GM18505 (cell line): ENCODE data around the gene CD19.

ENCODE experiments used
- ATAC-seq: cut with Tn5 transposase; IDR thresholded peaks from one replicate; pipeline ENCODE4 v1.9.1; 2021; ENCODE audit not compliant: unreplicated experiment
- POLR2A ChIP-seq: IDR thresholded peaks from 4 replicates; pipeline ENCODE4 v1.6.1; 2011; ENCODE audit warnings: borderline replicate concordance; ENCODE audit not compliant: insufficient read depth, insufficient read length; ENCODE audit errors: extremely low read depth

The CD19 gene

DNA sequence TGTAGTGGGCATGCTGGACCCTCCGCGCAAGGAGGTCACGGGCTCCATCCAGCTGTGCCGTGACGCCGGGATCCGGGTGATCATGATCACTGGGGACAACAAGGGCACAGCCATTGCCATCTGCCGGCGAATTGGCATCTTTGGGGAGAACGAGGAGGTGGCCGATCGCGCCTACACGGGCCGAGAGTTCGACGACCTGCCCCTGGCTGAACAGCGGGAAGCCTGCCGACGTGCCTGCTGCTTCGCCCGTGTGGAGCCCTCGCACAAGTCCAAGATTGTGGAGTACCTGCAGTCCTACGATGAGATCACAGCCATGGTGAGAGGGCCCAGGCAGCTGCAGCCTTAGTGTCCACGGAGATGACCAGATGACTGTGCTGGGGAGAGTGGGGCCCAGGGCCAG, 31.2 kb upstream of the CD19 start:
- no peak for TF ChIP-seq POLR2A
- no peak for ATAC-seq

DNA sequence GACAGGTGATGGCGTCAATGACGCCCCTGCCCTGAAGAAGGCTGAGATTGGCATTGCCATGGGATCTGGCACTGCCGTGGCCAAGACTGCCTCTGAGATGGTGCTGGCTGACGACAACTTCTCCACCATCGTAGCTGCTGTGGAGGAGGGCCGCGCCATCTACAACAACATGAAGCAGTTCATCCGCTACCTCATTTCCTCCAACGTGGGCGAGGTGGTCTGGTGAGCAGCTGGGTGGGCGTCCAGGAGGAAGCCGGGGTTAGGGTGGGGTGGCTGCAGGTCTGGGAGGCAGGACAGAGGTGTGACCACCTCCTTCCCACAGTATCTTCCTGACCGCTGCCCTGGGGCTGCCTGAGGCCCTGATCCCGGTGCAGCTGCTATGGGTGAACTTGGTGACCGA, 29.9 kb upstream of the CD19 start:
- TF ChIP-seq POLR2A, result no peak
- no peak for ATAC-seq

DNA sequence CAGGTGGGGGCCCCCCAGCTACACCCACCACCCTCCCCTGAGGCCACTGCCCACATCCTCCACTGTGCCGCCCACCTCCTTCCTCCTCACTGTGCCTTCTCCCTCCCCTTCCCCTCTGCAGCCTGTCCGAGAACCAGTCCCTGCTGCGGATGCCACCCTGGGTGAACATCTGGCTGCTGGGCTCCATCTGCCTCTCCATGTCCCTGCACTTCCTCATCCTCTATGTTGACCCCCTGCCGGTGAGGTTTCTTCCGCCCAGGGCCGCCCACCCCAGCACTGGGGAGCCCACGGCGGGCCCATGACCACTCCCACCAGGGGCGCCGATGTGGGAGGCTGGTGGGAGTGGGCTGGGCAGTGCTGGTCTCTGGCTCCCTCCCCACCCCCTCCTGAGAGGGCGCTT, 28.9 kb upstream of the CD19 start:
- no peak for ATAC-seq
- peak; percentile 35 for TF ChIP-seq POLR2A

DNA sequence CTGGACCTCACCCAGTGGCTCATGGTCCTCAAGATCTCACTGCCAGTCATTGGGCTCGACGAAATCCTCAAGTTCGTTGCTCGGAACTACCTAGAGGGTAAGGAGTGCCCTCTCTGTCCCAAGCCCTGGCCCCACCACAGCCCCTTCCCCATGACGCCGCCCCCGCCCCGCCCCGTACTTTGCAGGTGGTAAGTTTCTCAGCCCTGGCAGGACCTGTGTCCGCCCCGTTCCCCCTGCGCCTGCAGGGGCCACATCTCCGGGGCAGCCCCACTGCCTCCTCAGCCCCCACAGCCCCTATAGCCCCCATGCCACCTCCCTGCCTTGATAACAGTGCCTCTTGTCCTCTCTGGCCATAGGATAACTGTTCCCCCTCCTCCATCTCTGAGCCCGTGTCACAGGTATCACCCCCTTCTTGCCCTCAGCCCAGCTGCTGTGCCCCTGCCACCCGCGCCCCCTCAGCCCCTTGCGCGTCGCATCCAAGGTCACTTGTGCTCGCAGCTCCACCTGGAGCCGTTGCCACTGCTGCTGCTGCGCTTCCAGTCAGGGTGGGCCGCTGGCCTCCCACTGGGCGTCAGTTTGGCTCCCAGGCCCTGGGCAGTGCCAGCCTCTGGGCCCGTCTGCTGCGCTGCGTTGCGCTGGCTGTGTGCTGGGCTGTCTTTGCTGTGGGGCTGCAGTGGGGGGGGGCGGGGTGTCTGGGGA, 28.3 kb upstream of the CD19 start:
- TF ChIP-seq POLR2A, result no peak
- no peak for ATAC-seq

DNA sequence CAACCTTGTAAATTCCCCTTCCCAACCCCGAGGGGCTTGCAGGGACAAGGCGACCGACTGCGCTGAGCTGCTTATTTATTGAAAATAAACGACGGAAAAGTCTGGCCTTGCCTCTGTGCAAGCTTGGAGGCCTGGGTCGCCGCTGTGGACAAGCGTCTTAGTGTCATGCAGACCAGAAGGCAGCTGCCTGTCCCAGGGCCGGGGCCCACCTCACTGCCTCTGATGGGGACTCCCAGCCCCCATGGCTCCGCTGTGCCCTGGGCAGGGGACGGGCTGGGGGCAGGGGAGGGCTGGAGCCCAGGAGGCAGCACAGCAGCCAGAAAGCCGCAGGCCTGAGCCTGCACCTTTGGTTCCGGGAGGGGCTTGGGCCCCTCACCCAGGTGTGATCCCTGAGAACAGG, 27.4 kb upstream of the CD19 start:
- ATAC-seq, result no peak
- no peak for TF ChIP-seq POLR2A

DNA sequence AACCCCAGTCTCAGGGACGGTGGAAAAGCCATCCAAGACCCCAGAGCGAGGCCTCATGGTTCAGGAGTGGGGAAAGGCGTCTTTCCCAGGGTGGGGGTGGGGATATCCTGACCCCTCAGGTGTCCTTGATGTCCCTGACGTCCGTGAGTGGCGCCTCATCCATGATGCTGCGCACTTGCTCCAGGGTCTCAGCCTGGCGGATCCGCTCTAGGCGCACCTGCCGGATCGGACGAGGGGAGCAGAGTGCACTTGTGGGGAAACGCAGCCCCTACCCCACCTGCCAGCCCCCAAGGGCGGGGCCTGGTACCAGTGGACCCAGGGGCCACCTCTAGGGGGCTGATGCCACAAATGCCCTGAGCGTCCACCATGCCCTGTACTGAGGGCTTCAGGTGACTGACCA, 26.9 kb upstream of the CD19 start:
- ATAC-seq, result no peak
- no peak for TF ChIP-seq POLR2A

DNA sequence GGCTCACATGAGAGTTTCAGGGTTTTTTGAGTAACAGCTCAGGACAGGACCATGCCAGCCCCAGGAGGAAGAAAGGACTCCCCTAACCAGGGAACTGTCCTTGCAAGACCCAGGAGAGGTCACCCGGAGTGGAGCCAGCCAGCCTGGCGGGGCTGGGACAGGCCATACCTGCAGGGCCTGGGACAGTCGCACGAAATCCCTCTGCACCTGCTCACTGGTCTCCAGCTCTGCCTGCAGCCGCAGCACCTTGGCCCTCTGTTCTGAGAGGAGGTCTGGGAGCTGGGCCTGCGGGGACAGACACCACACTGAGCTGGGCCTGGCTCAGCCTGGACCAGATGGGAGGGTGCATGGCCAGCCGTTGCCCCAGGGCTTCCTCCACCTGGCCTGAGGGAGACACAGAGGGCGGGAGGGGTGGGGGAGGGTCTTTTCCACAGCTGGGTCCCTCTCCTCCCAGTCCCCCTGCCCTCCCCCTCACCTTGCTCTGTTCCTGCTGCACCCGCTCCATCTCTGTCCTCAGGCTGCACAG, 26.5 kb upstream of the CD19 start:
- no peak for TF ChIP-seq POLR2A
- no peak for ATAC-seq

DNA sequence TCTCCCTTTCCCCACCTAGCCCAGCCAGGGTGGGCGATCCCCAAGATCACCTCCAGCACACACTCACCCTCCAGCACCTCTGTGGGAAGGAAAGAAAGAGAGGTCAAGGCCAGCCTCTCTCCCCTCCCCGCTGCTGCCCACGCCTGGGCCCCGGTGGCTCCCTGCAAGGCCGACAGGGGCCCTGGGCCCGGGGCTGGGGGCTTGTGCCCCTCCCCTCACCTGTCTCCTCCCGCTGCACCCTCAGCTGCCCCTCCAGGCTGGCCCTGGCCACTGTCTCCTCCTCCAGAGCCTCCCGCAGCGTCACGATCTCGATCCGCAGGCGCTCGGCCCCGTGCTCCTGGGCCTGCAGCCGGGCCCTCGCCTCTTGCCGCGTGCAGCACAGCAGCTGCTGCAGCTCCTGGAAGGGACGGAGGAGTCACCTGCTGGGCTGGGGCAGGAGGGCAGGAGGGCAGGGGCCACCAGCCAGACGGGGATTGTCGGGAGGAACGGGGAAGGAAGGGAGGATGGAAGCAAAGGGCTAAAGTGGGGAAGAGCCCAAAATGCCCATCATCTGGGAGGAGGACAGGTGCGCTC, 25.9 kb upstream of the CD19 start:
- ATAC-seq, result no peak
- no peak for TF ChIP-seq POLR2A

DNA sequence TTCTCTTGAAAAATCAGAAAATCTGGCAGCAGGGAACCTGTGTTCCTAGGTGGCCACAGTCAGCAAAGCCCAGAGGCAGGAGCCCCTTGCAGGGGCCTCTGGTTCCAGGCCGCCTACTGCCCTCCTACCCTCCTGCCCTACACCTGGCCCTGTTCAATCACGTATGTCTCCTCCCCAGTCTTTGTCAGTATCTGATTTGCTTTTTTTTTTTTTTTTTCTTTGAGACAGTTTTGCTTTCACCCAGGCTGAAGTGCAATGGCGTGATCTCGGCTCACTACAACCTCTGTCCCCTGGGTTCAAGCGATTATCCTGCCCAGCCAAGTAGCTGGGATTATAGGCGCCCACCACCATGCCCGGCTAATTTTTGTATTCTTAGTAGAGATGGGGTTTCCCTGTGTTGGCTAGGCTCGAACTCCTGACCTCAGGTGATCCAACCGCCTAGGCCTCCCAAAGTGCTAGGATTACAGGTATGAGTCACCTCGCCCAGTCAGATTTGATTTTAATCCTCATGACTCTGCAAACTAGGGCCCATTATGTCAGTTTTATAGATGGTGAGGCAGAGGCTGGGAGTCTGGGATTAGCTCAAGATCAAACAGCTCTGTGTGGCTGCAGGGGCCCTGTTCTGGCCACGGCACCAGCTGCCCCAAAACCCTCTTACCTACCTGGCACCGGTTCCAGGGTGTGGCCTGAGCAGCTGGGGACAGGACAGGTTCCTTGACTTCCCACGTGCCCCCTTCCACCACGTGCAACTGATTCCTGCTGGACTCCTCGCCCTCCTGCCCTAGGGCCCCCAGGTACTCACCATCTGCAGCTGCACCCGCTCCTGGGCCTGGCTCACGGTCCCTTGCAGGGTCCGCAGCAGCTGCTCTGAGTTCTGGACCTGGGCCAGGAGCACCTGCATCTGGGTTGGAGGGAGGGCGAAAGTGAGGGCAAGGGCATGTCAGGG, 21.4 kb upstream of the CD19 start:
- no peak for ATAC-seq
- TF ChIP-seq POLR2A, result no peak

DNA sequence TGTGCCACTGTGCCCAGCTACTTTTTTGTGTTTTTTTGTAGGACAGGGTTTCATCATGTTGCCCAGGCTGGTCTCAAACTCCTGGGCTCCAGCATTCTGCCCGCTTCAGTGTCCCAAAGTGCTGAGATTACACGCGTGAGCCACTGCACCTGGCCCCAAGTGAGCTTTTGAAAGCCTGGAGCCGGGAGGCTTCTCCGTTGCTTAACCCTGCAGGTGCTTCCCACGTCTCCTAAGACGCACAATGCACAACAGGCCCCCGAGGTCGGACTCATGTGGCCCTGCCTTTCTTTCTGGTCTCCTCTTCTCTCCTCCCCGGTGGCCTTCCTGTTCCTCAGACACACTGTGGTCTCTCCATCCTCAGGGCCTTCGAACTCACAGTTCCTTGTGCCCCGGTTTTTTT, 19.2 kb upstream of the CD19 start:
- TF ChIP-seq POLR2A, result no peak
- no peak for ATAC-seq

DNA sequence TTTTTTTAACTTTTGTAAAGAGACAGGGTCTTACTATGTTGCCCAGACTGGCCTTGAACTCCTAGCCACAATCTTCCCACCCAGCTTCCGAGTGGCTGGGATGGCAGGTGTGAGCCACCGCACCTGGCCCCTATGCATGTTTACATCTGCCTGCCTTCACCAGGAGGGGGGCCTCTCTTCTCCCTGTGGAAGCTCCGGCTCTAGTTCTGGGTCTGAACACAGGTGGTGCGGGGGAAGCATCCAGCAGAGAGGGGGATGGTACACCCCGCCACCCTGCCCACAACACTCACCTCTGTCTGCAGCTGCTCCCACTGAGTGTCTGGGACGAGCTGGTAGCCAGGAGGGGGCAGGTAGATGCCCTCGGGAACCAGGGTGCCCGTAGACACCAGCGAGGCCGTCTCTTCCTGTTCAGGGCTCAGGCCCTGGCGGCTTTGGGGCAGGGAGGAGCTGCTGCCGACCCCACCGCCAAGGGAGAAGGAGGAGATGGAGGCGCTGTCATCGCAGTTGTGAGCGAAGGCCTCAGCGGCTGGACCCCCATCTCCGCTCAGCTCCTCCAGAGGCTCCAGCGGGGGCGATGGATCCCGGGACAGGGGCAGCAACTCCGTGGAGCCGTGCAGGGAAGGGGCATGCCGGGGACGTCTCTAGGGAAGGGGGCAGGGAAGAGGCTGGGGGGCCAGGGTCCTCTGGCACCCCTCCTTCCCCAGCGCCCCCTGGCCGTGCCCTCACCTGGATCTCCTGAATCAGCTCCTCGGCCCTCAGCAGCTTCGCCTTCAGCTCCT, 17.6 kb upstream of the CD19 start:
- TF ChIP-seq POLR2A, result no peak
- no peak for ATAC-seq

DNA sequence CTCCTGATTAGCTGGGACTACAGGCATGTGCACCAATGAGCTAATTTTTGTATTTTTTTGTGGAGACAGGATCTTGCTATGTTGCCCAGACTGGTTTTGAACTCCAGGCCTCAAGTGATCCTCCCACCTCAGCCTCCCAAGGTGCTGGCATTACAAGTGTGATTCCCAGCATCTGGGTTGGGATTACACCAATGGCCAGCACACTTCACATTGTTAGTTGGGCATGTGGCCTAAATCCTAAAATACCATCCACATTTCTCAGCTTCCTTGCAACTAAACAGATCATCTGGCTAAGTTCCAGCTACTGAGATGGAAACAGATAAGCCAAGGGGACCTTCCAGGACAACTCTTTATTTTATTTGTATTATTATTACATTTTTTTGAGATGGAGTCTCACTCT, 16.6 kb upstream of the CD19 start:
- no peak for ATAC-seq
- TF ChIP-seq POLR2A, result no peak

DNA sequence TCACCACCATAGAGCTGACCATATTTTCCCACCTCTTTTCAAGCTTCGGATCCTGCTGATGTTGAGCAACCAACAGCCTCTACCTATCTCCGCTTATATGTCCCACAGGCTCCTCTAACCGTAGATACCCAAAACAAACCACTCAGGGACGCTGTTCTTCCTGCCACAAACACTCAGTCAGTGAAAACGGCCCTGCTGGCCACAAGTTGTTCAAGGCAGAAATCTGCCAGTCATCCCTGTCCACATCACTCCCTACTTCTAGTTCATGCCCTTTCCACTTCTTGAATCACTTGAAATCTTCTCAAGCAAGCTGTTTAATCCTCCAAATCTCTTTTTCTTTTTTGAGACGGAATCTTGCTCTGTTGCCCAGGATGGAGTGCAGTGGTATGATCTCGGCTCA, 14.7 kb upstream of the CD19 start:
- TF ChIP-seq POLR2A, result no peak
- no peak for ATAC-seq
